Astrocyte of the cerebellum (primary cell): Measurements from ENCODE around the gene PTDSS2.
"Not testable (repeated sequence)": the region's sequence is repeated elsewhere in the genome, so short reads cannot be mapped to it uniquely, and the experiment has no call there.

Experiments
- DNase-seq: peaks from one replicate; pipeline ENCODE4 v3.0.0-alpha.2; 2011; ENCODE audit warnings: low read depth
- H3K4me3 ChIP-seq: 2 replicates; pipeline ENCODE4 v1.5.1; 2011; ENCODE audit warnings: mild to moderate bottlenecking, low read depth, low read length, moderate library complexity
- in situ Hi-C: cut with HindIII; loops from 2 replicates; pipeline ENCODE4 v1.10.0; 2017; ENCODE audit warnings: low sequenced_read_pairs
- TF ChIP-seq, protein P1 (sequence below): IDR thresholded peaks from 2 replicates; pipeline ENCODE4 v1.5.1; 2012; ENCODE audit warnings: low read length, low read depth, moderate library complexity, mild to moderate bottlenecking; ENCODE audit errors: missing control alignments

Gene PTDSS2

GRCh38 chr11:420054-420910 is 29.8 kb upstream of the PTDSS2 start:
- no peak for DNase-seq
- in situ Hi-C loops: no loop called here
- no peak overlapping the region for H3K4me3 ChIP-seq
- TF ChIP-seq, protein P1, sequence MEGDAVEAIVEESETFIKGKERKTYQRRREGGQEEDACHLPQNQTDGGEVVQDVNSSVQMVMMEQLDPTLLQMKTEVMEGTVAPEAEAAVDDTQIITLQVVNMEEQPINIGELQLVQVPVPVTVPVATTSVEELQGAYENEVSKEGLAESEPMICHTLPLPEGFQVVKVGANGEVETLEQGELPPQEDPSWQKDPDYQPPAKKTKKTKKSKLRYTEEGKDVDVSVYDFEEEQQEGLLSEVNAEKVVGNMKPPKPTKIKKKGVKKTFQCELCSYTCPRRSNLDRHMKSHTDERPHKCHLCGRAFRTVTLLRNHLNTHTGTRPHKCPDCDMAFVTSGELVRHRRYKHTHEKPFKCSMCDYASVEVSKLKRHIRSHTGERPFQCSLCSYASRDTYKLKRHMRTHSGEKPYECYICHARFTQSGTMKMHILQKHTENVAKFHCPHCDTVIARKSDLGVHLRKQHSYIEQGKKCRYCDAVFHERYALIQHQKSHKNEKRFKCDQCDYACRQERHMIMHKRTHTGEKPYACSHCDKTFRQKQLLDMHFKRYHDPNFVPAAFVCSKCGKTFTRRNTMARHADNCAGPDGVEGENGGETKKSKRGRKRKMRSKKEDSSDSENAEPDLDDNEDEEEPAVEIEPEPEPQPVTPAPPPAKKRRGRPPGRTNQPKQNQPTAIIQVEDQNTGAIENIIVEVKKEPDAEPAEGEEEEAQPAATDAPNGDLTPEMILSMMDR: no peak

GRCh38 chr11:420911-421321 is 29.2 kb upstream of the PTDSS2 start:
- H3K4me3 ChIP-seq: no peak overlapping the region
- in situ Hi-C loops: no loop called here
- TF ChIP-seq, protein P1: no peak
- no peak for DNase-seq

DNA sequence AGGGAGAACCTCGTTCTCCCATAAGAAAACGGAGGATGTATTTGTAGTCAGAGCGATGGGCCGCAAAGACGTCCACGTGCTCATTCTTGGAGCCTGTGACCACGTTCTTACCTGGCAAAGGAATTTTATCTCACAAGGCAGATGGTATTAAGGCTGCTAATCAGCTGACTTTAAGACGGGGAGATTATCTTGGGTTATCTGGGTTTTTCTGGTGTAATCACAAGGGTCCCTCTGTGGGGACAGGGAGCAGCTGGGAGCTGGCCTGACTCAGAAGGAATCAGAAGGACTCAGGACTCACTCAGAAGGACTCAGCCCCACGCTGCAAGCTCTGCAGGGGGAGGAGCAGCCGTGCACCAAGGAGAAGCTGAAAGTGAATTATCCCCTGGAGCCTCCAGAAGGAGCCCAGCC is 27.8 kb upstream of the PTDSS2 start:
- no peak for DNase-seq
- H3K4me3 ChIP-seq: no peak overlapping the region
- TF ChIP-seq, protein P1: no peak
- in situ Hi-C loops: no loop called here

- in situ Hi-C loops: no loop called here
- TF ChIP-seq, protein P1: no peak
- no peak for DNase-seq
Measured at GRCh38 chr11:424232-424631, 25.8 kb upstream of the PTDSS2 start.

GRCh38 chr11:424766-425165 is 25.3 kb upstream of the PTDSS2 start:
- in situ Hi-C loops, DNase-seq, H3K4me3 ChIP-seq: not testable (repeated sequence)

More at GRCh38 chr11:424232-424631, 25.8 kb upstream of the PTDSS2 start:
- no peak overlapping the region for H3K4me3 ChIP-seq

DNA sequence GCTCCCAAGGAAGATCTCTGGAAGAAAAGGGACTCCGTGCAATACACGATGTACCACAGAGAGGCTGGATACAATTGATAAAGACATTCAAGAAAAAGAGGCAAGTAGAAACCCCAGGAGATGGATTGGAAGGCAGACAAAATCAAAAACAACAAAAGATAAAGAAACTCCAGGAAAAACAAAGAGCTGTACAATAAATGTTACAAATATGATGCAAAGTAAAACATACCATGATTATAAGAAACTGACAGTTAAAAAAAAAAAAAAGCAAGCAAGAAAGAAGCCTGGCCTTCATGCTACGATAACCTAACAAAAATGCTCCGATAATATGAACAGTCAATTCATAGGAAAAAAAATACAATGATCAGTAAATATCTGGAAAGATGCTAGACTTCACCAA is 24.8 kb upstream of the PTDSS2 start:
- no peak for DNase-seq
- TF ChIP-seq, protein P1: no peak
- in situ Hi-C loops: no loop called here
- H3K4me3 ChIP-seq: no peak overlapping the region

GRCh38 chr11:426851-427250 is 23.2 kb upstream of the PTDSS2 start:
- H3K4me3 ChIP-seq: no peak overlapping the region
- in situ Hi-C loops: no loop called here
- TF ChIP-seq, protein P1: no peak
- DNase-seq: no peak
